IMR-90 (cell line): ENCODE results near the gene SEMA6A.

Experiments
- CHD1 ChIP-seq: IDR thresholded peaks from 2 replicates; pipeline ENCODE4 v1.6.1; 2012; ENCODE audit warnings: low read depth, low read length, improper control_type of control experiment
- MAFK ChIP-seq: IDR thresholded peaks from 2 replicates; pipeline ENCODE4 v1.6.1; 2012; ENCODE audit warnings: low read depth, low read length, improper control_type of control experiment
- MAZ ChIP-seq: IDR thresholded peaks from 2 replicates; pipeline ENCODE4 v1.6.1; 2012; ENCODE audit warnings: low read depth, mild to moderate bottlenecking, low read length, improper control_type of control experiment, moderate library complexity, borderline replicate concordance
- POLR2A ChIP-seq: IDR thresholded peaks from 2 replicates; pipeline ENCODE4 v1.6.1; 2012; ENCODE audit warnings: mild to moderate bottlenecking, low read depth, low read length
- RAD21 ChIP-seq: IDR thresholded peaks from 2 replicates; pipeline ENCODE4 v1.6.1; 2012; ENCODE audit warnings: low read length, improper control_type of control experiment
- SMC3 ChIP-seq: fragments of 150-350 bp; IDR thresholded peaks from 2 replicates; pipeline ENCODE4 v1.6.1; 2016; ENCODE audit warnings: low read depth, mild to moderate bottlenecking, antibody characterized with exemption, low read length, moderate library complexity
- USF2 ChIP-seq: fragments of 150-350 bp; IDR thresholded peaks from 2 replicates; pipeline ENCODE4 v1.6.1; 2017; ENCODE audit warnings: mild to moderate bottlenecking, antibody characterized with exemption, low read length, low read depth
- TF ChIP-seq, protein P1 (sequence below): conservative IDR thresholded peaks from 2 replicates; pipeline ENCODE4 v1.5.1; 2012; ENCODE audit warnings: mild to moderate bottlenecking, low read depth, low read length, improper control_type of control experiment
- TF ChIP-seq, protein P2 (sequence below): fragments of 150-350 bp; IDR thresholded peaks from 2 replicates; pipeline ENCODE4 v1.6.1; 2016; ENCODE audit warnings: low read depth, mild to moderate bottlenecking, low read length, moderate library complexity, borderline replicate concordance

- TF ChIP-seq, protein P1, sequence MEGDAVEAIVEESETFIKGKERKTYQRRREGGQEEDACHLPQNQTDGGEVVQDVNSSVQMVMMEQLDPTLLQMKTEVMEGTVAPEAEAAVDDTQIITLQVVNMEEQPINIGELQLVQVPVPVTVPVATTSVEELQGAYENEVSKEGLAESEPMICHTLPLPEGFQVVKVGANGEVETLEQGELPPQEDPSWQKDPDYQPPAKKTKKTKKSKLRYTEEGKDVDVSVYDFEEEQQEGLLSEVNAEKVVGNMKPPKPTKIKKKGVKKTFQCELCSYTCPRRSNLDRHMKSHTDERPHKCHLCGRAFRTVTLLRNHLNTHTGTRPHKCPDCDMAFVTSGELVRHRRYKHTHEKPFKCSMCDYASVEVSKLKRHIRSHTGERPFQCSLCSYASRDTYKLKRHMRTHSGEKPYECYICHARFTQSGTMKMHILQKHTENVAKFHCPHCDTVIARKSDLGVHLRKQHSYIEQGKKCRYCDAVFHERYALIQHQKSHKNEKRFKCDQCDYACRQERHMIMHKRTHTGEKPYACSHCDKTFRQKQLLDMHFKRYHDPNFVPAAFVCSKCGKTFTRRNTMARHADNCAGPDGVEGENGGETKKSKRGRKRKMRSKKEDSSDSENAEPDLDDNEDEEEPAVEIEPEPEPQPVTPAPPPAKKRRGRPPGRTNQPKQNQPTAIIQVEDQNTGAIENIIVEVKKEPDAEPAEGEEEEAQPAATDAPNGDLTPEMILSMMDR, result no peak
- no peak for TF ChIP-seq USF2
- no peak for TF ChIP-seq MAZ
- TF ChIP-seq POLR2A, result no peak
- no peak for TF ChIP-seq MAFK
- no peak for TF ChIP-seq RAD21
- no peak for TF ChIP-seq CHD1
- TF ChIP-seq, protein P2, sequence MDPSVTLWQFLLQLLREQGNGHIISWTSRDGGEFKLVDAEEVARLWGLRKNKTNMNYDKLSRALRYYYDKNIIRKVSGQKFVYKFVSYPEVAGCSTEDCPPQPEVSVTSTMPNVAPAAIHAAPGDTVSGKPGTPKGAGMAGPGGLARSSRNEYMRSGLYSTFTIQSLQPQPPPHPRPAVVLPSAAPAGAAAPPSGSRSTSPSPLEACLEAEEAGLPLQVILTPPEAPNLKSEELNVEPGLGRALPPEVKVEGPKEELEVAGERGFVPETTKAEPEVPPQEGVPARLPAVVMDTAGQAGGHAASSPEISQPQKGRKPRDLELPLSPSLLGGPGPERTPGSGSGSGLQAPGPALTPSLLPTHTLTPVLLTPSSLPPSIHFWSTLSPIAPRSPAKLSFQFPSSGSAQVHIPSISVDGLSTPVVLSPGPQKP, result no peak
- no peak for TF ChIP-seq SMC3
These were observed 168.1 kb downstream of the SEMA6A start for GRCh38 chr5:116406306-116407041.
